ENCODE results near the gene ALDOA. TPM values are rescaled to one million over a fixed set of nuclear protein-coding genes. Genes with fewer than 3 reads are reported as not detected.

Gene ALDOA
- total and polyA plus RNA-seq, 7 donors = 4,532 to 12,458 (median 6,382) TPM

DNA sequence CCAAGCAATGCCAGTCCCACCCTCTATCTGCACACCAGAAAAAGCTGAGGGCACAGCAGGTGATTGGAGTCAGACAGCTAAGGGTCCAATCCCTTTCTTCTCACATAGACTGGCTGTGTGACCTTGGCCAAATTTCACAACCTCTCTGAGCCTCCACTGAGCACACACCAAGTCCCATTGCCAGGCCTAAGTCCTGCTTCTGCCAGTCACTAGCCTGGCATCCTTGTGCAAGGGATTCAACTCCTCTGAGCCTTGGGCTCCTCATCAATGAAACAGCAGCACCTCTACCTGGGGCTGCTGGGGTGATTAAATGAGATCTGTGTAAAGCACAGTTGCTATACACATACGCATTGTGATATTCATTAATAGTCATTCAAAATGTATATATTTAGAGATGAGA is 19.0 kb upstream of the ALDOA start:
- H3K27ac ChIP-seq = no peak overlapping the region
- TF ChIP-seq, protein P1, sequence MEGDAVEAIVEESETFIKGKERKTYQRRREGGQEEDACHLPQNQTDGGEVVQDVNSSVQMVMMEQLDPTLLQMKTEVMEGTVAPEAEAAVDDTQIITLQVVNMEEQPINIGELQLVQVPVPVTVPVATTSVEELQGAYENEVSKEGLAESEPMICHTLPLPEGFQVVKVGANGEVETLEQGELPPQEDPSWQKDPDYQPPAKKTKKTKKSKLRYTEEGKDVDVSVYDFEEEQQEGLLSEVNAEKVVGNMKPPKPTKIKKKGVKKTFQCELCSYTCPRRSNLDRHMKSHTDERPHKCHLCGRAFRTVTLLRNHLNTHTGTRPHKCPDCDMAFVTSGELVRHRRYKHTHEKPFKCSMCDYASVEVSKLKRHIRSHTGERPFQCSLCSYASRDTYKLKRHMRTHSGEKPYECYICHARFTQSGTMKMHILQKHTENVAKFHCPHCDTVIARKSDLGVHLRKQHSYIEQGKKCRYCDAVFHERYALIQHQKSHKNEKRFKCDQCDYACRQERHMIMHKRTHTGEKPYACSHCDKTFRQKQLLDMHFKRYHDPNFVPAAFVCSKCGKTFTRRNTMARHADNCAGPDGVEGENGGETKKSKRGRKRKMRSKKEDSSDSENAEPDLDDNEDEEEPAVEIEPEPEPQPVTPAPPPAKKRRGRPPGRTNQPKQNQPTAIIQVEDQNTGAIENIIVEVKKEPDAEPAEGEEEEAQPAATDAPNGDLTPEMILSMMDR (IDR thresholded peaks at IDR 0.05) = no peak
- DNase-seq (no peak), ATAC-seq (no peak)
- no peak overlapping the region for H3K4me3 ChIP-seq
- H3K4me1 ChIP-seq = no peaks in the 10 kb centered on the region
- 82 to 96% (median 88%) methylated on average over 1 of the region's 1 CpG for WGBS, 3 donors
- no peaks in the 10 kb centered on the region for H3K27me3 ChIP-seq (ENCODE audit: insufficient read depth in 3 of 3, low read length in 2 of 3)
- intact Hi-C loops (cut with DNase I) = no loop called here
- no peaks in the 10 kb centered on the region for H3K36me3 ChIP-seq (ENCODE audit: insufficient read depth in 1 of 2, low read depth in 1 of 2)
- H3K9me3 ChIP-seq = no peaks in the 10 kb centered on the region

DNA sequence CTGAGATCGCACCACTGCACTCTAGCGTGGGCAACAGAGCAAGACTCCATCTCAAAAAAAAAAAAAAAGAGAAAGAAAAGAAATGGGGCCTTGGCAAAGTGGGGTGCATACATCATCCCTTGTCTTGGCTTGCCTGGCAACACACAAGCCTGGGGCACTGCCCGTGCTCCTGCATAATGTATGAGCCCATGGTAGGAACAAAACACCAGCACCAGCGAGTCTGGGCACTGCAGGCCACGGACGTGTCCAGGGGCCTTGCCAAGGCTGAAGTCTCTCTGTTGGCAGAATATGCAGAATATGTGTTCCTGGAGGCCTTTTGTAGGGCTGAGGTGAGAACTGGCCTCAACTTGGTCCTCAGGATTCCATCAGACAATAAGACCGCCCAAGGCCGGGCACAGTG is 15.7 kb upstream of the ALDOA start:
- DNase-seq = no peak
- Histone ChIP-seq H3K4me1 (peaks cover 7% of the 10 kb centered on the region), H3K36me3 (ENCODE audit: insufficient read depth in 1 of 2, low read depth in 1 of 2) (no peaks in the 10 kb centered on the region), H3K27ac (no peak overlapping the region), H3K9me3 (no peaks in the 10 kb centered on the region), H3K27me3 (ENCODE audit: insufficient read depth in 3 of 3, low read length in 2 of 3) (no peaks in the 10 kb centered on the region), H3K4me3 (no peak overlapping the region)
- TF ChIP-seq, protein P1 (IDR thresholded peaks at IDR 0.05) = no peak
- no peak for ATAC-seq
- intact Hi-C loops (cut with DNase I) = no loop called here
- WGBS, 3 donors = 88 to 93% (median 89%) methylated on average over 8 of the region's 8 CpGs

DNA sequence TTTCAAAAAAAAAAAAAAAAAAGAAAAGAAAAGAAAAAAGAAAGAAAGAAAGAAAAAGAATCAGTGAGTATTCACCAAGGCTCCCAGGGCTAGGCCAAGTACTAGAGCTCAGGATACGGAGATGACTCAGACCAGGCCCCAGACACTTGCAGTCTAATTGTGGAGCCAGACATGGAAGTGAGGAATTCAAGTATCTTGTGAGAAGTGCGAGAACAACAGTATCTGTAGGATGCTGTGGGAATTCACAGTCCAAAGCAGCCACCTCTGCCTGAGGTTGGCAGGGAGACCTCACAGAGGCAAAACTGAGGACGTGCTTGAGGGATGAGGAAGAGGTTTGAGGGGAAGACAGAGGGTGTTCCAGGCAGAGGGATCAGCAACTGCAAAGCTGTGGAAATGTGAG is 14.0 kb upstream of the ALDOA start:
- Histone ChIP-seq H3K36me3 (ENCODE audit: insufficient read depth in 1 of 2, low read depth in 1 of 2) (no peaks in the 10 kb centered on the region), H3K27me3 (ENCODE audit: insufficient read depth in 3 of 3, low read length in 2 of 3) (no peaks in the 10 kb centered on the region), H3K4me1 (peaks cover 7% of the 10 kb centered on the region), H3K9me3 (no peaks in the 10 kb centered on the region), H3K27ac (no peak overlapping the region), H3K4me3 (no peak overlapping the region)
- DNase-seq = no peak
- ATAC-seq = no peak
- WGBS, 3 donors = 88 to 95% (median 93%) methylated on average over 3 of the region's 3 CpGs
- TF ChIP-seq, protein P1 (IDR thresholded peaks at IDR 0.05) = no peak
- intact Hi-C loops (cut with DNase I) = no loop called here

DNA sequence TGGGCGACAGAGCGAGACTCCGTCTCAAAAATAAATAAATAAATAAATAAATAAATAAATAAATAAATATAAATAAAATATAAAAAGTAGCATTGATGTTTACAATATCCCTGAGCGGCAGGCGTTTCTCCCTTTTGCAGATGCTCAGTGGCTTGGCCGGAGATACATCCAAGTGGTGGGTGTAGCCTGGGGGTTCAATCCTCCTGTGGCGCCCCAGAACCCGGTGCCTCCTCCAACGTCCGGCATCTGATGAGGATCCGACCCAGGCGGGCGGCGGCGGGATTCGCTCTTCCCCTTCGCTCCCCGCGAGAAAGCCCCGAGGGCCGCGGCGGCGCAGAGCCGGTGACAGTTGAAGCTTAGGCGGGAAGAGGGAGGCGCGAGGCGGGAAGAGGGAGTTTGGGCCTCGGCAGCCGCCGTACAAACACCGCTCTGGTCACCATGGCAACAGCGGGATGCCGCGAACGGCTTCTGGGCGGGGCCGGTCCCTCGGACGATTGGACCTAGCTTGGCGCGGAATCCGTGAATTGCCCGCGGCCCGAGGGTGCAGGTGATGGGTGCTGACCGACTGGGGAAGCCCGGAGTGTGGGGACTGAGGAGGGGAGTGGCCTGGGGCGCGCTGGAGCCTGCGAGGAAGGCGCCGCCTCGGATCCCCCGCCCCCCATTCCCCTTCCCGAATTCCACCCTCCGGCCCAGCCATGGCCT is 12.7 kb upstream of the ALDOA start:
- no peak overlapping the region for H3K27ac ChIP-seq
- 4 to 5% (median 4%) methylated on average over 45 to 58 of the region's 58 CpGs for WGBS, 3 donors
- intact Hi-C loops (cut with DNase I) = no loop called here

More for the DNA sequence above, 12.7 kb upstream of the ALDOA start:
- Histone ChIP-seq H3K4me3 (peak overlapping the region; percentile 84), H3K4me1 (peaks cover 7% of the 10 kb centered on the region), H3K27me3 (ENCODE audit: insufficient read depth in 3 of 3, low read length in 2 of 3) (no peaks in the 10 kb centered on the region), H3K36me3 (ENCODE audit: insufficient read depth in 1 of 2, low read depth in 1 of 2) (no peaks in the 10 kb centered on the region), H3K9me3 (no peaks in the 10 kb centered on the region)
- ATAC-seq (peak; percentile 92 to 97 (median 94)), DNase-seq (peak; percentile 94 to 97)
- TF ChIP-seq, protein P1 (IDR thresholded peaks at IDR 0.05) = no peak
